ENCODE results near the gene CNBP. TPM values are rescaled to one million over a fixed set of nuclear protein-coding genes. Genes with fewer than 3 reads are reported as not detected.
A peak's percentile ranks its signal among the peaks of the same experiment; 100 is the strongest.

CNBP gene
- total and polyA plus RNA-seq, 2 of the 13 experiments (the other 11 are each of a cell fraction or from before 2014, with no cell fraction given): 282 to 354 TPM

GRCh38 chr3:129160891-129161859, 22.5 kb downstream of the CNBP start, which contains the start of gene ISY1 (continued):
- 0 out of 2 replicates have a peak, but pooled peaks have one; percentile 64 for TF ChIP-seq ZNF343 (CRISPR knock-in tag; IDR thresholded peaks at IDR 0.05)
- TF ChIP-seq PTBP1 (IDR thresholded peaks at IDR 0.05; ENCODE audit: low read depth, low read length, poor library complexity, severe bottlenecking): no peak
- no peak; the same call in 1 of the 2 replicates for TF ChIP-seq SOX5 (CRISPR knock-in tag; IDR thresholded peaks at IDR 0.05; ENCODE audit: borderline replicate concordance)
- TF ChIP-seq BRCA1 (CRISPR knock-in tag; IDR thresholded peaks at IDR 0.05): peak; percentile 31; the same call in 1 of the 2 replicates
- TF ChIP-seq ZNF562 (CRISPR knock-in tag; IDR thresholded peaks at IDR 0.05; ENCODE audit: borderline replicate concordance): no peak
- peak in 1 of 2 experiments; percentile 42; a peak in 1 of 4 replicates for TF ChIP-seq ATF4 (CRISPR knock-in tag; IDR thresholded peaks at IDR 0.05)
- no peak for TF ChIP-seq TCF7 (IDR thresholded peaks at IDR 0.05; ENCODE audit: low read depth)
- TF ChIP-seq, protein P1, sequence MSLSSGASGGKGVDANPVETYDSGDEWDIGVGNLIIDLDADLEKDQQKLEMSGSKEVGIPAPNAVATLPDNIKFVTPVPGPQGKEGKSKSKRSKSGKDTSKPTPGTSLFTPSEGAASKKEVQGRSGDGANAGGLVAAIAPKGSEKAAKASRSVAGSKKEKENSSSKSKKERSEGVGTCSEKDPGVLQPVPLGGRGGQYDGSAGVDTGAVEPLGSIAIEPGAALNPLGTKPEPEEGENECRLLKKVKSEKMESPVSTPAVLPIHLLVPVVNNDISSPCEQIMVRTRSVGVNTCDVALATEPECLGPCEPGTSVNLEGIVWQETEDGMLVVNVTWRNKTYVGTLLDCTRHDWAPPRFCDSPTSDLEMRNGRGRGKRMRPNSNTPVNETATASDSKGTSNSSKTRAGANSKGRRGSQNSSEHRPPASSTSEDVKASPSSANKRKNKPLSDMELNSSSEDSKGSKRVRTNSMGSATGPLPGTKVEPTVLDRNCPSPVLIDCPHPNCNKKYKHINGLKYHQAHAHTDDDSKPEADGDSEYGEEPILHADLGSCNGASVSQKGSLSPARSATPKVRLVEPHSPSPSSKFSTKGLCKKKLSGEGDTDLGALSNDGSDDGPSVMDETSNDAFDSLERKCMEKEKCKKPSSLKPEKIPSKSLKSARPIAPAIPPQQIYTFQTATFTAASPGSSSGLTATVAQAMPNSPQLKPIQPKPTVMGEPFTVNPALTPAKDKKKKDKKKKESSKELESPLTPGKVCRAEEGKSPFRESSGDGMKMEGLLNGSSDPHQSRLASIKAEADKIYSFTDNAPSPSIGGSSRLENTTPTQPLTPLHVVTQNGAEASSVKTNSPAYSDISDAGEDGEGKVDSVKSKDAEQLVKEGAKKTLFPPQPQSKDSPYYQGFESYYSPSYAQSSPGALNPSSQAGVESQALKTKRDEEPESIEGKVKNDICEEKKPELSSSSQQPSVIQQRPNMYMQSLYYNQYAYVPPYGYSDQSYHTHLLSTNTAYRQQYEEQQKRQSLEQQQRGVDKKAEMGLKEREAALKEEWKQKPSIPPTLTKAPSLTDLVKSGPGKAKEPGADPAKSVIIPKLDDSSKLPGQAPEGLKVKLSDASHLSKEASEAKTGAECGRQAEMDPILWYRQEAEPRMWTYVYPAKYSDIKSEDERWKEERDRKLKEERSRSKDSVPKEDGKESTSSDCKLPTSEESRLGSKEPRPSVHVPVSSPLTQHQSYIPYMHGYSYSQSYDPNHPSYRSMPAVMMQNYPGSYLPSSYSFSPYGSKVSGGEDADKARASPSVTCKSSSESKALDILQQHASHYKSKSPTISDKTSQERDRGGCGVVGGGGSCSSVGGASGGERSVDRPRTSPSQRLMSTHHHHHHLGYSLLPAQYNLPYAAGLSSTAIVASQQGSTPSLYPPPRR (CRISPR knock-in tag; IDR thresholded peaks at IDR 0.05; ENCODE audit: borderline replicate concordance): no peak
- no peak for TF ChIP-seq RELA (CRISPR knock-in tag; IDR thresholded peaks at IDR 0.05)
- no peak for TF ChIP-seq ZFYVE20 (CRISPR knock-in tag; IDR thresholded peaks at IDR 0.05; ENCODE audit: borderline replicate concordance, low read depth)
- TF ChIP-seq, protein P2, sequence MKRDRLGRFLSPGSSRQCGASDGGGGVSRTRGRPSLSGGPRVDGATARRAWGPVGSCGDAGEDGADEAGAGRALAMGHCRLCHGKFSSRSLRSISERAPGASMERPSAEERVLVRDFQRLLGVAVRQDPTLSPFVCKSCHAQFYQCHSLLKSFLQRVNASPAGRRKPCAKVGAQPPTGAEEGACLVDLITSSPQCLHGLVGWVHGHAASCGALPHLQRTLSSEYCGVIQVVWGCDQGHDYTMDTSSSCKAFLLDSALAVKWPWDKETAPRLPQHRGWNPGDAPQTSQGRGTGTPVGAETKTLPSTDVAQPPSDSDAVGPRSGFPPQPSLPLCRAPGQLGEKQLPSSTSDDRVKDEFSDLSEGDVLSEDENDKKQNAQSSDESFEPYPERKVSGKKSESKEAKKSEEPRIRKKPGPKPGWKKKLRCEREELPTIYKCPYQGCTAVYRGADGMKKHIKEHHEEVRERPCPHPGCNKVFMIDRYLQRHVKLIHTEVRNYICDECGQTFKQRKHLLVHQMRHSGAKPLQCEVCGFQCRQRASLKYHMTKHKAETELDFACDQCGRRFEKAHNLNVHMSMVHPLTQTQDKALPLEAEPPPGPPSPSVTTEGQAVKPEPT (CRISPR knock-in tag; IDR thresholded peaks at IDR 0.05; ENCODE audit: low read depth): 0 out of 2 replicates have a peak, but pooled peaks have one; percentile 32
- peak; percentile 51 for TF ChIP-seq GATAD2A (CRISPR knock-in tag; IDR thresholded peaks at IDR 0.05)
- peak; percentile 78; the same call in 1 of the 2 replicates for TF ChIP-seq ZNF317 (CRISPR knock-in tag; IDR thresholded peaks at IDR 0.05)
- TF ChIP-seq HNRNPK (IDR thresholded peaks at IDR 0.05; ENCODE audit: low read depth, low read length, poor library complexity, severe bottlenecking): no peak
- 0 out of 2 replicates have a peak, but pooled peaks have one; percentile 60 for TF ChIP-seq ZNF354B (CRISPR knock-in tag; IDR thresholded peaks at IDR 0.05)
- no peak for TF ChIP-seq ZFAT (CRISPR knock-in tag; conservative IDR thresholded peaks at IDR 0.05)
- TF ChIP-seq RFX1 (IDR thresholded peaks at IDR 0.05): no peak
- no peak for TF ChIP-seq NR2F1 (CRISPR knock-in tag; IDR thresholded peaks at IDR 0.05)
- no peak for TF ChIP-seq GZF1 (CRISPR knock-in tag; IDR thresholded peaks at IDR 0.05)
- no peak for TF ChIP-seq FIP1L1 (IDR thresholded peaks at IDR 0.05; ENCODE audit: borderline replicate concordance, insufficient read depth, low read depth, low read length)
- TF ChIP-seq CCAR2 (optimal IDR thresholded peaks at IDR 0.05; ENCODE audit: low read depth, low read length): peak; percentile 68

Data from HepG2 (cell line).